HEK293T (cell line): ENCODE measurements around the gene MYO9A.
"Not testable (repeated sequence)": the region's sequence is repeated elsewhere in the genome, so short reads cannot be mapped to it uniquely, and the experiment has no call there.

ENCODE experiments used
- CTCF ChIA-PET: fragments of 350-600 bp; formaldehyde crosslinking; extraction: SDS; loops from one replicate; lab custom pipeline; 2021; ENCODE audit warnings: antibody characterized with exemption, inconsistent platforms; lab: Yijun Ruan, JAX
- POLR2A ChIA-PET: fragments of 350-600 bp; formaldehyde crosslinking; extraction: SDS; loops from one replicate; lab custom pipeline; 2020; ENCODE audit warnings: antibody characterized with exemption, inconsistent platforms; lab: Yijun Ruan, JAX
- DNase-seq: peaks from one replicate; pipeline ENCODE4 v3.0.0; 2012; ENCODE audit warnings: mixed read lengths; ENCODE audit errors: extremely low spot score
- ARNT ChIP-seq: fragments of 450-650 bp; IDR thresholded peaks from 2 replicates; pipeline ENCODE4 v1.6.1; 2017; ENCODE audit warnings: mild to moderate bottlenecking
- BHLHE40 ChIP-seq: fragments of 450-650 bp; IDR thresholded peaks from 2 replicates; pipeline ENCODE4 v1.6.1; 2016; ENCODE audit warnings: mild to moderate bottlenecking, moderate library complexity, borderline replicate concordance
- CTBP1 ChIP-seq: fragments of 450-650 bp; IDR thresholded peaks from 2 replicates; pipeline ENCODE4 v1.6.1; 2016; ENCODE audit warnings: borderline replicate concordance
- ELF4 ChIP-seq: fragments of 450-650 bp; IDR thresholded peaks from 2 replicates; pipeline ENCODE4 v1.6.1; 2017; ENCODE audit warnings: antibody characterized with exemption
- FOXA1 ChIP-seq: fragments of 450-650 bp; IDR thresholded peaks from 2 replicates; pipeline ENCODE4 v1.6.1; 2016; ENCODE audit warnings: mild to moderate bottlenecking
- FOXK2 ChIP-seq: fragments of 450-650 bp; IDR thresholded peaks from 2 replicates; pipeline ENCODE4 v1.6.1; 2016; ENCODE audit warnings: mild to moderate bottlenecking
- FOXM1 ChIP-seq: fragments of 450-650 bp; IDR thresholded peaks from 2 replicates; pipeline ENCODE4 v1.6.1; 2017; ENCODE audit warnings: mild to moderate bottlenecking, borderline replicate concordance
- HDGF ChIP-seq: fragments of 450-650 bp; IDR thresholded peaks from 2 replicates; pipeline ENCODE4 v1.6.1; 2017; ENCODE audit warnings: antibody characterized with exemption, borderline replicate concordance
- L3MBTL2 ChIP-seq: fragments of 450-650 bp; conservative IDR thresholded peaks from 2 replicates; pipeline ENCODE4 v1.6.1; 2016; ENCODE audit warnings: mild to moderate bottlenecking
- LEF1 ChIP-seq: fragments of 450-650 bp; IDR thresholded peaks from 2 replicates; pipeline ENCODE4 v1.6.1; 2017; ENCODE audit warnings: mild to moderate bottlenecking, borderline replicate concordance
- NFRKB ChIP-seq: fragments of 450-650 bp; IDR thresholded peaks from 2 replicates; pipeline ENCODE4 v1.6.1; 2016; ENCODE audit warnings: mild to moderate bottlenecking, moderate library complexity
- SP1 ChIP-seq: fragments of 450-650 bp; IDR thresholded peaks from 2 replicates; pipeline ENCODE4 v1.6.1; 2017
- SUZ12 ChIP-seq: fragments of 450-650 bp; IDR thresholded peaks from 2 replicates; pipeline ENCODE4 v1.6.1; 2016; ENCODE audit warnings: mild to moderate bottlenecking
- TARDBP ChIP-seq: fragments of 450-650 bp; IDR thresholded peaks from 2 replicates; pipeline ENCODE4 v1.6.1; 2016
- ZNF384 ChIP-seq: fragments of 450-650 bp; IDR thresholded peaks from 2 replicates; pipeline ENCODE4 v1.6.1; 2016
- TF ChIP-seq, protein P1 (sequence below): fragments of 450-650 bp; IDR thresholded peaks from 2 replicates; pipeline ENCODE4 v1.6.1; 2016

MYO9A gene

DNA sequence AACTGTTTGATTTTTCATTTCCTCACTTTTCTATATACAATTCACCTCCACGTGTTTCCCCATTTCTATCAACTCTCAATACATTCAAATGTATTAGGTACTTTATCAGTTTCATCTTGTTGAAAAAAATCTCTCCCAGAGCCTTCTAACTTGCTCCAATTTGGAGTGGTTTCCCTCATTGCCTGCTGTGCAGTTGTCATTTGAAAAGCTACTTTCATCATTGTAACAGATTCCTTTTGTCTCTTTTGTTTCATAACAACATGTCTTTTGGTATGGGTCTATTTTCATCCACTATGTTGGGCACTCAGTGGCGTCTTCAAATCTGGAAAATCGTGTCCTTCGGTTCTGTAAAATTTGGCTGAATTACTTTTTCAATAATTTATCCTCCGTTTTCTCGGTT, 232.6 kb downstream of the MYO9A start:
- no peak for DNase-seq

DNA sequence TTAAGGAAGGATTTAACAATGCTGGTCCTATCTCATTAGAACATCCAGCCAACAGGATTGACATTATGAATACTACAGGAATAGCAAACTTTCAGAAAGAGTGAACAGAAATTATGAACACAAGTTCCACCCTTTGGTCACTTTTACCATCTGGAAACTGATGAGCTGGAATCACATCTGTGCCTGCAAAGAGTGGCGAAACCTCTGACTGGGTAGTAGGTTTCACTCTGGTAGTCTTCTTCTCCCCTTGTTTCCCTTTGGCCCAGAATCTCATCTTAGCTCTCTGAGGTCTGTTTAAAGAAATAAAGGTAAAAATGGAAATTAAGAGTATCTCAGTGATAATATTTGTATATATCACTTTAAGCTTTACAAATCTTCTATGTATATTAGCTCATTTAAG, 234.5 kb downstream of the MYO9A start:
- CTCF ChIA-PET = no interaction called here
- no peak for DNase-seq
- TF ChIP-seq SUZ12 = no peak
- no peak for TF ChIP-seq ELF4
- no peak for TF ChIP-seq LEF1
- TF ChIP-seq CTBP1 = no peak
- no peak for TF ChIP-seq NFRKB
- no peak for TF ChIP-seq ZNF384
- TF ChIP-seq TARDBP = no peak
- TF ChIP-seq SP1 = no peak
- no peak for TF ChIP-seq HDGF
- no peak for TF ChIP-seq ARNT
- POLR2A ChIA-PET = no interaction called here

More for the DNA sequence above, 232.6 kb downstream of the MYO9A start:
- POLR2A ChIA-PET = no interaction called here
- TF ChIP-seq FOXM1 (no peak), ARNT (no peak), SP1 (no peak), LEF1 (no peak), CTBP1 (no peak), FOXA1 (no peak), FOXK2 (no peak), BHLHE40 (no peak)
- CTCF ChIA-PET = interaction anchor here (0.7 kb wide), 1 partner anchor 16 kb away, joined by 3 read pairs; no protein-coding TSS in a partner anchor

DNA sequence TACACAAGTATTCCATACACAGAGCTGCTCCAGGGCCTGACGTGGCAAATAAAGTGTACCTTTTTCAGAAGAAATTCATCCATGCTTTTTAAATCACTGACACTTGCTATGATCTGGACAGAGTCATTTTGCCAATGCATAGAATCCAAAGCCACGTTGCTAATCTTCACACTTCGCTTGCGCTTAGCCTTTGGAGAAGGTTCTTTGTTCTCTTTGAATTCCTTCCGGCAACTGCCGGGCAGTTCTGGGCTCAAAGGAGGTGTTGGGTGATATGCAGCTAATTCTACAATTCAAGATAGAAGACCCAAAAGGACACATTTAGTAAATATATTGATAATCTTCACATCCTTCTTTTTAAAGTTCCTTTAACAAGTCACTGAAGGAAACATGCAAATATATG, 237.7 kb downstream of the MYO9A start:
- TF ChIP-seq FOXA1 = no peak
- TF ChIP-seq ZNF384 = no peak
- TF ChIP-seq LEF1 = no peak
- TF ChIP-seq, protein P1, sequence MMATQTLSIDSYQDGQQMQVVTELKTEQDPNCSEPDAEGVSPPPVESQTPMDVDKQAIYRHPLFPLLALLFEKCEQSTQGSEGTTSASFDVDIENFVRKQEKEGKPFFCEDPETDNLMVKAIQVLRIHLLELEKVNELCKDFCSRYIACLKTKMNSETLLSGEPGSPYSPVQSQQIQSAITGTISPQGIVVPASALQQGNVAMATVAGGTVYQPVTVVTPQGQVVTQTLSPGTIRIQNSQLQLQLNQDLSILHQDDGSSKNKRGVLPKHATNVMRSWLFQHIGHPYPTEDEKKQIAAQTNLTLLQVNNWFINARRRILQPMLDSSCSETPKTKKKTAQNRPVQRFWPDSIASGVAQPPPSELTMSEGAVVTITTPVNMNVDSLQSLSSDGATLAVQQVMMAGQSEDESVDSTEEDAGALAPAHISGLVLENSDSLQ = no peak
- TF ChIP-seq ELF4 = no peak
- TF ChIP-seq FOXK2 = no peak
- no peak for TF ChIP-seq ARNT
- no peak for TF ChIP-seq BHLHE40
- TF ChIP-seq L3MBTL2 = no peak
- no peak for TF ChIP-seq TARDBP
- CTCF ChIA-PET = no interaction called here
- POLR2A ChIA-PET = no interaction called here
- DNase-seq = no peak

DNA sequence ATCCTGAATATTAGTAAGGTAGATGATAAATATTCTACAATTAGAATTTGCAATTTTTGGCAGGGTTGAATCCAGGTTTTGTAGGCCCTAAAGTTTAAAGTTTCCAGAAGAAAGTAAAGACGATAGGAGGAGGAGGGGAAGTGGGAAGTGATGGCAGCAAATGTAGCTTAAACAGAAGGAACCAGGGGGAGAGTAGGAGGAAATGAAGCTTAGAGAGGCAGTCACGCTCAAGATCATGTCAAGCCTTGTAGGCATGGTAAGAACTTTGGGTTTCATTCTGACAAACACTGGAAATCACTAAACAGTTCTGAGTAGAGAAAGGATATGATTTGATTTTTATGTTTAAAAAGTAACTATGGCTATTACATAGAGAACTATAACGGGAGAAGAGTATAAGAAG, 243.7 kb downstream of the MYO9A start:
- ChIA-PET POLR2A (no interaction called here), CTCF (no interaction called here)
- no peak for DNase-seq
- no peak for TF ChIP-seq ARNT
- TF ChIP-seq SP1 = no peak
- no peak for TF ChIP-seq CTBP1
- no peak for TF ChIP-seq HDGF
- no peak for TF ChIP-seq ELF4
- no peak for TF ChIP-seq ZNF384
- no peak for TF ChIP-seq FOXA1
- TF ChIP-seq, protein P1 = no peak
- TF ChIP-seq NFRKB = no peak
- TF ChIP-seq SUZ12 = no peak
- no peak for TF ChIP-seq L3MBTL2
- no peak for TF ChIP-seq TARDBP

DNA sequence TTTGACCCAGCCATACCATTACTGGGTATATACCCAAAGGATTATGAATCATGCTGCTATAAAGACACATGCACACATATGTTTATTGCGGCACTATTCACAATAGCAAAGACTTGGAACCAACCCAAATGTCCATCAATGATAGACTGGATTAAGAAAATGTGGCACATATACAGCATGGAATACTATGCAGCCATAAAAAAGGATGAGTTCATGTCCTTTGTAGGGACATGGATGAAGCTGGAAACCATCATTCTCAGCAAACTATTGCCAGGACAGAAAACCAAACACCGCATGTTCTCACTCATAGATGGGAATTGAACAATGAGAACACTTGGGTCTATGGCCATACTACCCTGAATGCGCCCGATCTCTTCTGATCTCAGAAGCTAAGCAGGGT, 259.7 kb downstream of the MYO9A start:
- DNase-seq, CTCF ChIA-PET, POLR2A ChIA-PET: not testable (repeated sequence)

DNA sequence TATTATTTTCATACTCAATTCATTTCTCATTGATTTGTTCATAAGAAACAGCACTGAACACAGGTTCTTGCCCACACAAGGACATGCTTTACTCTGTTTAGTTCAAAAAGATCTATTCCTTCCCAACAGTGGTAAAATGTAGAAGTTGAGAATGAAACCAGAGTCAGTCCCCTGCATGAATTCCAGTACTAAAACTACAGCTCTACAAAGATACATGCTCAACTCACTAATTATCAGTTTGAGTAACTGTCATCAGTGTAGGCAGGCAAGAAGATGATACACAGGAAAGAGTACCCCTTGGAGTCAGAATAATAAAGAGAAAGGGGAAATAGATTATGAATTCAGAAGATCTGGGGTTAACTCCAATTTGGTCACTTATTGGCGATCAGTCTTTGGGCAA, 264.4 kb downstream of the MYO9A start:
- no peak for TF ChIP-seq ELF4
- TF ChIP-seq CTBP1 = no peak
- no peak for TF ChIP-seq FOXM1
- TF ChIP-seq HDGF = no peak
- TF ChIP-seq ZNF384 = no peak
- no peak for TF ChIP-seq TARDBP
- POLR2A ChIA-PET = interaction anchor here (1.1 kb wide), 1 partner anchor 265 kb away, joined by 3 read pairs; the partner anchor contains the start of genes MYO9A and SENP8
- CTCF ChIA-PET = no interaction called here
- DNase-seq = no peak

DNA sequence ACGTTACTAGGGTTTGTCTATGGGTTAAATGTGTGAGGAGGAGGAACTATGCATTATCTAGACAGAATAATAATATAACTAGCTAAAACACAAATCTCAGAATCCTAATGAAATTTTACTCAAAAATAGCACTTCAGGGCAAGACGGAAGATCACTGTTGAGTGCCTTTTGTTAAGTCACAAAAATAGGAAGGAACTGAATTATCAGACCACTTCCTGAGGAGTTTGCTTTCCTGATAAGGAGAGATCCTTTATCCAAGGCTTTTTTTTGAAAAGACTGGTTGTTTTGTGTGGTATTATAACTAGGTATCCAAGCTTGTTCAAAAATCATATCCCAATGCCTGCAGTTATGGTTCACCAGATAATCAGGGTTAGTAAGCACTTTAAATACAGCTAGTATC, 273.0 kb downstream of the MYO9A start:
- POLR2A ChIA-PET = no interaction called here
- CTCF ChIA-PET = interaction anchor here (0.6 kb wide), 1 partner anchor 19 kb away, joined by 3 read pairs; no protein-coding TSS in a partner anchor
- DNase-seq = no peak
- TF ChIP-seq NFRKB (no peak), SUZ12 (no peak)

DNA sequence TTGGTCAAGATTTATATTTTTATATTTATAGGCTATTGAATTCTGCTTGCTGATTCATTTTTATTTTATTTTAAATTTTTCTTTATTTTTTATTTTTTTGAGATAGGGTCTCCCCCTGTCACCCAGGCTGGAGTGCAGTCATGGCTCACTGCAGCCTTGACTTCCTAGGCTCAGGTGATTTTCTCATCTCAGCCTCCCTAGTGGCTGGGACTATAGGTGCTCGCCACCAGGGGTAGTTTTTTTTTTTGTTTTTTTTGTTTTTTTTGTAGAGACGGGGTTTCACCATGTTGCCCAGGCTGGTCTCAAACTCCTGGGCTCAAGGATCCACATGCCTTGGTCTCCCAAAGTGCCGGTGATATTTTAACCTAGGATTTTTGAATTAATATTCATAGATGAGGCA, 276.4 kb downstream of the MYO9A start:
- ChIA-PET POLR2A (no interaction called here), CTCF (no interaction called here)
- no peak for DNase-seq
- TF ChIP-seq L3MBTL2 = no peak
- TF ChIP-seq ZNF384 = 0 out of 2 replicates have a peak, but pooled peaks have one; percentile 32
